DMS79 treated with DMSO at 0.1 percent for 48 hours (cell line): ENCODE data around the gene NUP50.

Source experiments
- DNase-seq: peaks from one replicate; lab custom pipeline; 2025; lab: John Stamatoyannopoulos, UW

Gene NUP50

GRCh38 chr22:45228401-45228754, 64.7 kb downstream of the NUP50 start:
- DNase-seq: no peak

DNA sequence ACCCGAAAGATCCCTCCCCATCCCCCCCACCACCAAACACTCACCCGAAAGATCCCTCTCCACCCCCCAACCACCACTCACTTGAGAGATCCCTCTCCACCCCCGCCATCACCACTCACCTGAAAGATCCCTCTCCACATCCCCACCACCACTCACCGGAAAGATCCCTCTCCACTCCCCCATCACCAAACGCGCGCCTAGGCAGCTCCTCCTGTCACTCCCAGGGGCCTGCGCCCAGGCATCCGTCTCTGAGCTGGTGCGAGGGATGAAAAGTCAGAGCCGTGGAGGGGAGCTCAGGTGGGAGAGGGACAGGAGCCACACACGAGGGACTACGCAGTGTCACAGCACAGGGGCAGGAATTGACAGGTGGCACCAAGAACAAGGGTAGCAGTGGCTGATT, 65.5 kb downstream of the NUP50 start:
- DNase-seq: no peak

GRCh38 chr22:45230026-45230721, 66.4 kb downstream of the NUP50 start:
- DNase-seq: no peak

- no peak for DNase-seq
Observed at GRCh38 chr22:45231293-45231692, 67.6 kb downstream of the NUP50 start.

- DNase-seq: no peak
Observed at GRCh38 chr22:45233386-45233785, 69.7 kb downstream of the NUP50 start.

DNA sequence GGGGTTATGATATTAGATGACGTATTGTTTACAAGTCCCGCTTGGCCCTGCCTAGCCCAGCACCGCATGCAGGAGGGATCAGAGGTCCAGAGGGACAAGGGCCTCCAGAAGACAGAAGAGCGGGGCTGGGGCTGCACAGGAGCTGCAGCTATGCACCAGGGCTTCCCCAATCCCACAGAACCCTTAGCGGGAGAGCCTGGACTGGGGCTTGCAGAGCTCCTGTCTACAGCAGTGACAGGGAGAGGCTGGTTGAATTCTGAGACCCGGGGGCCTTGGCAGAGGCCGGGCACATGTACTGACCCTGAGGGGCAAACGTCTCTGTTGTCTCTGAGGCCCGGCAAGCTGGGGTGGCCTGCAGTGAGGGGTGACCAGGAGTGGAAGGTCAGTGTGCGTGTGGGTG, 70.1 kb downstream of the NUP50 start:
- no peak for DNase-seq

GRCh38 chr22:45235101-45235777, 71.5 kb downstream of the NUP50 start:
- DNase-seq: peak; percentile 15

- no peak for DNase-seq
Observed at GRCh38 chr22:45235851-45236342, 72.2 kb downstream of the NUP50 start.

DNA sequence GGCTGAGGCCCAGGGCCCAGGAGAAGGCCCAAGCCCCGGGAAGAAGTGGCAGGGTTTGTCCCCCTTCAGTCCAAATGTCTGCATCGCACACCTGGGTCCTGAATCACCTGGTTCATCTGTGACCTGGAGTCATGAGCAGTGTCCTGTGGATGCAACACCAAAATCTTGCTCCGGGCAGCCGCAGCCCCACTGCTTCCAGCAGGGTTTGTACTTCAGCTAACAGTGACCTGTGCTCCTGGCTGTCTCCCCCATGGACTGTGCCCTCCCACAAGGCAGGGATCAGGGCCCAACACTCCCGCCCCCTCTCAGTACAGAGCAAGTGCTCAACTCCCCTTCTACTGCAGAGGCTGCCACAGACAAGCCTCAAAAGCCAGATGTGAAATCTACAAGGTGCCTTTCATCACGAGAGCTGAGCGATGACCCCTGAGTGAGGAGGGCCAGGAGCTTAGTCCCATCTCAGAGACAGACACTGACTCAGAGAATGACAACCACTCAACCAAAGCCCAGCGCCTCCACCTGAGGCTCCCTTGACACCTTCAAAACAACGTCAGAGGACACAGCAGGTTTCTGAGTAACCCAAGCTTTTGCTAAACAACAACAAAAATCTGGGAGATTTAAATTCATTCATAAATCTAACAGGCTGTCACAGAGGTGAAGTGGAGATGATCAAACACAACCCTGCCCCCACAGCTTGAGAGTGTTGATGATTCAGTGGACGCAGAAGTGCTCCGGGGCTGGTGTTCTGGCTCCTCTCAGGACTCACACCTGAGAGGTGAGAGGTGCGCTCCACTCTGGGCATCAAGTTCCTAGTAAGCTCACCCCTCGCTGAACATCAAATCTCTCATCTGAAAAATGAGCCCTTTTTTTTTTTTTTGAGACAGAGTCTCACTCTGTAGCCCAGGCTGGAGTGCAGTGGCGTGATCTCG, 73.6 kb downstream of the NUP50 start:
- no peak for DNase-seq
